HG03095 (cell line): Measurements from ENCODE around the gene HLA-DQA1.
"Not testable (repeated sequence)": the region's sequence is repeated elsewhere in the genome, so short reads cannot be mapped to it uniquely, and the experiment has no call there.

Experiments
- ATAC-seq: cut with Tn5 transposase; IDR thresholded peaks from one replicate; pipeline ENCODE4 v1.9.1; 2021; ENCODE audit warnings: moderate library complexity; ENCODE audit not compliant: unreplicated experiment

Gene HLA-DQA1

DNA sequence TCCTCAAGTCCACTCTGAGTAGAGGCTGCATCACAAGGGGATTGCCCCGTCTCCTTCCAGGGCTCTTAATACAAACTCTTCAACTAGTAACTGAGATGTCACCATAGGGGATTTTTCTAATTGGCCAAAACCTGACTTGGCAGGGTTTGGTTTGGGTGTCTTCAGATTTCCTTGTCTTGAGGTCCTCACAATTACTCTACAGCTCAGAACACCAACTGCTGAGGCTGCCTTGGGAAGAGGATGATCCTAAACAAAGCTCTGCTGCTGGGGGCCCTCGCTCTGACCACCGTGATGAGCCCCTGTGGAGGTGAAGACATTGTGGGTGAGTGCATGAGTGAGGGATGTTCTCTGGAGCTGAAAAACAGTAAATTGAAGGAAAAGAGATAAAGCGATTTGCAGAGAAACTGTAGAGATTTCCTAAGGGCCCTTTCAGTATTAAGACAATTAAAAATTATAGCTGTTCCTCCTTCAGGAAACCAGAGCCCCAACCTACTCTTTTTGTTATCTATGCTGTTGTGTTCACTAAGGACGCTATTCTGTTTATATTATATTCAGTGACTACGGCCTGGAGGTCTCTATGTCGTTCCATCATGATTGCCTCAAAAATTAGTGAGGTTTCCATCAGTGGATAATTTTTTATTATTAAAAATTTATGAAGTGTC, at the start of gene HLA-DQA1:
HLA-DQA1 (plus strand) TSS at position 188 of the 662 bp plus-strand sequence; CDS start at position 241, 53 bp downstream.
- ATAC-seq, result peak; percentile 82

GRCh38 chr6:32588156-32588555, 49.0 kb upstream of the HLA-DQA1 start:
- ATAC-seq, result no peak

DNA sequence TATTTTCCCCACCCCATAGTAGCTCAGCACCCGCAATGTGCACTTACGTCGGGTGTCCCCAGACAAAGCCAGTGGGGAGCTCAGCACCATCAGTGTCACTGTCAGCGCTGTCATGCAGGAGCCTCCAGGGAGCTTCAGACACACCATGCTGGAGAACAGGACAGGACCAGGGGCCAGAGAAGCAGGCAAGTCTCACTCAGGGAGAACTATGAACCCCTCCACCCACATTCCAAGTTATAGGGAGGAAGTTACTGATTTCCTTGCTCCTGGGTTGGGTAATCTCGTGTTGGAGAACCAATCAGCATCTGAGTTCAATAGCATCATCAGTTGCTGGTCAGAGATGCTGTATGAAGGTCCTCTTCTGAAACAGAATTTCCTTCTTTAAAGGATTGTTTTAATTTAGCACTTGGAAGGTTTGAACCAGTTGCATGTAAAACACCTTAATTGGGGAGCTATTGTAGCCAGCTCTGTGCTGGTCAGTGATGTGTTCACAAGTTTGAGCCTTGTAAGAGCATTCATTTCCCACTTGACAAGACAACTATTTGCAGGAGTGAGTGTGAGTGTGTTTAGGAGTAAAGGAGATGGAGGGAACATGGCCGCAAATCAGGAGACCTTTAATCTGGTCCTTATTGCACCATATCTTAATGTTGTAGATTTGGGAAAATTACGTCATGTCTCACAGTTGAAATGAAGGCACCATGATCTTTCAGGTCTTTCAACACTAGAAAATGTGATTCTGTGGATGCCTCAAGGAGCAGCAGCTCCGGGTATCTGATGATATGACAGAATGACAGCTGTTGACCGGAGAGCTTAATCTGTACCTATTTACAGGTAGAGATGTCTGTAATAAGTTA, 47.4 kb upstream of the HLA-DQA1 start, which contains the start of gene HLA-DRB1:
HLA-DRB1 (minus strand) TSS at position 253 of the 854 bp plus-strand sequence; CDS start at position 147, 106 bp downstream.
- ATAC-seq, result peak; percentile 92

DNA sequence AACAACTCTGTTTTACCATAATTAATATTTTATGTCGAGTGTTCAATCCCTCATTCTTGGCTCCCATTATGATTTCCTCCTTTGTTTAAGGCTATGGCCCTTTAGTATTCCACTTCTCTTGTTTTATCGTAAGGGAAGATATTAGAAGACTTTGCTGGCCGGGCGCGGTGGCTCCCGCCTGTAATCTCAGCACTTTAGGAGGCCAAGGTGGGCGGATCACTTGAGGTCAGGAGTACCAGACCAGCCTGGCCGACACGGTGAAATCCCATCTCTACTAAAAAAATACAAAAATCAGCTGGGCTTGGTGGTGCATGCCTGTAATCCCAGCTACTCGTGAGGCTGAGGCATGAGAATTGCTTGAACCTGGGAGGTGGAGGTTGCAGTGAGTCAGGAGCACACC, 46.5 kb upstream of the HLA-DQA1 start:
- ATAC-seq, result not testable (repeated sequence)

GRCh38 chr6:32597024-32597423, 40.2 kb upstream of the HLA-DQA1 start:
- ATAC-seq, result no peak

- ATAC-seq, result no peak
Measured at GRCh38 chr6:32602383-32602782, 34.8 kb upstream of the HLA-DQA1 start.

GRCh38 chr6:32603222-32603621, 34.0 kb upstream of the HLA-DQA1 start:
- no peak for ATAC-seq

- no peak for ATAC-seq
Measured at GRCh38 chr6:32603888-32604287, 33.3 kb upstream of the HLA-DQA1 start.

DNA sequence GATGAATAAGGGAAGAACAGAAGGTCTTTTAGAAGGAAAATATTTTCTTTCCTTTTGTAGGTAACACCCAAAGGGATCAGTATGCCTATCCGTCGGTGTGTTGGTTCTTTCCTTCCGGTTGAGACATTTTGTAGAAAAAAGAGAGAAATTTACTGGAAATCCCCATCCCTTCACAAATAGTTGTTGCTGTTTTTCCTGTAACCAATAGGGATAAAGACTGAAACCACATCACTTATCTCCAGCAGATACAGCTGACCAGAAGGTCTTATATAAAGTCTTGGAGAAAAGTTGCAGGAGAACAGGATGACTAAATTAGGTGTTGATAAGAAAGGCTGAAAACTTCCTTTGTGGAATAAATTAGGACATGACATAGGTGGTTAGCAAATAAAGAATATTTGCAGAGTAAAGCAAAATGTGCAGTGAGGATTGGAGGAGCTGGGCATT, 32.8 kb upstream of the HLA-DQA1 start:
- ATAC-seq, result no peak

- ATAC-seq, result no peak
Measured at GRCh38 chr6:32607263-32607987, 29.8 kb upstream of the HLA-DQA1 start.

- no peak for ATAC-seq
Measured at GRCh38 chr6:32607988-32608298, 29.3 kb upstream of the HLA-DQA1 start.

- ATAC-seq, result no peak
Measured at GRCh38 chr6:32608362-32608761, 28.8 kb upstream of the HLA-DQA1 start.

DNA sequence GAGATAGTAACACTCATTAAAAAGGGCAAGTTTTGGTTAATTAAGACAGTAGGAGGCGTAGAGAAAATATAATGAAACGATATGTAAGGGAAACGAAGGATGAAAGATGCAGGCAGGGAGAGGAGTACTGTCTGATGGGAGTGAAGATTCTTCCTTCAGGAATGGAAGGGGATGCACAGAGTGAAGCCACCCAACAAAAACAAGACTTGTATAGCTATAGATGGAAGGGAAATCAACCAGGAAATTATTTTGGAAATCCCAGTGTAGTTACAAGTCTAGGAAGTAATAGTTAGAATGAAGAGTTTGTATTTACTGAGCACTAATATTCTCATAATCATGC, 27.8 kb upstream of the HLA-DQA1 start:
- no peak for ATAC-seq

DNA sequence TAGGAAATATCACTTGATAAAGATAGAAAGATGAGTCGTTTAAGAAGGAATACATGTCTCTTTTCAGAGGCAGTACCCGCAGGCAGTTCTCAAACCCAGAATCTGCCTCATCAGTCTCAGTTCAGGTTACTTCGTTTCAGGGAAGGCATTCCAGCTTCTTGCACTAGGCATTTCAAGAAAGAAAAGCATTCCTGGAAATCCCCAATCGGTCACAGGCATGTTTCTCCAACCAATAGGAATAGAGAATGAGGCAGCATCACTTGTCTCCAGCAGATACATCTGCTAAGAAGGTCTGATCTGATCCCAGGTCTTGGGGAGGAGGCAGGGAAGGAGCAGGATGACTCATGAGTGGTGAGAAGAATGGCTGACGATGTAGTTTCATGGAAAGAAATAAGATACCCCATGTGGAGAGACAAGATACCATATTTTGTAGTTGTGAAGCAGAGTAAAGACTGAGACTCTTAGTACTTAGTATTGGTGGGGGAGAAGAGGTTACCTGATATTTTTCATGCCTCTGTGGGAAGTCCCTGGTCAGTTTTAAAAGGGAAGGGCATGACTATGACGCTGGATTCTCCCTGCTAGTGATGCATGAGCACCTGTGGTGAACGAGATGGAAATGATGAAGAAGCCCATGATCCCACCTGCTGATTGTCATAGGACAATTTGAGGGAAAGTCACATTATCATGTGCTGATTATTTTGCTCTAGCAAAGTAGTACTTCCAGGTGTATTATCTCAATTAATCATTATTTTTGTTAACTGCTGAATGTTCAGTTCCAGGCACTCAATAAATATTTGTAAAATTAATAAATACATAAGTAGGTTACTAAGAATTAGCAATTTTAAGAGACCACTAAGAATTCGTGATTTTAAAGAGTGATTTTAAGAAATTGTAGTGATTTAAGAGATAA, 27.2 kb upstream of the HLA-DQA1 start:
- peak; percentile 91 for ATAC-seq

- ATAC-seq, result no peak
Measured at GRCh38 chr6:32610682-32611296, 26.4 kb upstream of the HLA-DQA1 start.

GRCh38 chr6:32613475-32613874, 23.7 kb upstream of the HLA-DQA1 start:
- ATAC-seq, result no peak

DNA sequence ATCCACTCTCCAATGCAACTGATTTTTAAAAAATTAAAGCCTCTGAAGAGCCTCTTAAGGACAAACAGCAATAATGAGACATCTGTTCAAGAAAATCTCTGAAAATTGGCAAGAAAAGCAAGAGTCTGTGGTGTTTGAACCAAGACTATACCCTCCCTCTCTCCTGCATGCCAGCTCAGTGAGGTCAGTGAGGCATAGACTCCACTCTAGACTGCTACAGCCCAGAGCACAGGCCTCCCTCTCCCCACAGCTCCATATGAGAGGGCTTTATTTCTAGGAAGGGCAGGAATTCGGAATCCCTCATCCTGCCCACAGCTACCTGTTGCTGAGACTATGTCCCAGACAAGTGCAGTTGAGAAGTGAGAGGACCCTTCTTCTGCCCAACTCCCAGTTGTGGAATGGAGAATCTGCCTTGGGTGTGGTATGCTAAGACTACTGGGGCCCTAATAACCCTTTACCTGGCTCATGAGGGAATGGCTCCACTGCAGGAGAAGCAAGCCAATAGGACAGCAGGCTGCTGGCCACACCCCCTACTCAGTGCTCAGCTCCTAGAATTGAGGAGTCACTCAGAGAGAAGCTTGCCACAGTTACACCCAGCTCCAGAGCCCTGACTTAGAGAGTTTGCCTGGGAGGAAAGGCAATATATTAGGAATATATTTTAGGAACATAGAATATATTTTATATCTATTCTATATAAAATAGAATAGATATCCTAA, 22.7 kb upstream of the HLA-DQA1 start:
- no peak for ATAC-seq

DNA sequence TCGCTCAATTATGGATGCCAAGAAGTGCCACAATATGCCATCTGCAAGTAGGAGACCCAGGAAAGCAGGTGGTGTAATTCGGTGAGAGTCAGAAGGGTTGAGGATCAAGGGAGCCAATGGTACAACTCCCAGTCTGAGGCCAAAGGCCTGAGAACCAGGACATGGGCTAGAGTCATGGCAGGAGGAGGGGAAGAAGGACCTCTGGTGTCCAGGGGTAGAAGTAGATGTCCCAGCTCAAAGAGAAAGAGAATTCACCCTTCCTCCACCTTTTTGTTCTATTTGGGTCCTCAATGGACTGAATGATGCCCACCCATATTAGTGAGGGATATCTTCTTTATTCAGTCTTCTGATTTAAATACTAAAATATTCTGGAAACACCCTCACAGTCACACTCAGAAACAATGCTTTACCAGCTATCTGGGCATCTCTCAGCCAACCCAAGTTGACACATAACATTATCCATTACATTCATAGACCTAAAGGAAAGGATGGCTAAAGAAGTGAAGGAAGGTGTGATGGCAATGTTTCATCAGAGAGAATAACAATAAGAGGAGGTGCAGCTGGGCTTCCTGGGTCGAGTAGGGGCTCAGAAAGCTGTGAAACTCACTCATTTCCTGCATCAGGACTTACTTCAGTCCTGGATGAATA, 21.2 kb upstream of the HLA-DQA1 start:
- no peak for ATAC-seq

GRCh38 chr6:32617751-32618150, 19.5 kb upstream of the HLA-DQA1 start:
- ATAC-seq, result no peak
